Coronary artery (tissue), 2 donors: ENCODE data around the gene NFATC2.

Source experiments
- DNase-seq: peaks from one replicate; pipeline ENCODE4 v3.0.0-alpha.2; 2017; ENCODE audit warnings: low spot score
- H3K27ac ChIP-seq, 2 donors: fragments of 200-600 bp; sonication (generic); one replicate each; pipeline ENCODE4 v1.5.1; 2016 to 2019
- H3K4me3 ChIP-seq: fragments of 200-600 bp; sonication (generic); 2 replicates; pipeline ENCODE4 v1.5.1; 2016; ENCODE audit warnings: mild to moderate bottlenecking, moderate library complexity
- CTCF ChIP-seq: fragments of 200-600 bp; sonication (generic); IDR thresholded peaks from one replicate; pipeline ENCODE4 v1.5.1; 2019; ENCODE audit warnings: antibody characterized with exemption

The NFATC2 gene

GRCh38 chr20:51374456-51374830 lies 168.1 kb downstream of the NFATC2 start:
- TF ChIP-seq CTCF: no peak
- no peak for DNase-seq
- no peak overlapping the region for H3K27ac ChIP-seq
- no peak overlapping the region for H3K4me3 ChIP-seq

- peak overlapping the region in 1 of 2 donors; percentile 20 for H3K27ac ChIP-seq
- no peak for DNase-seq
- H3K4me3 ChIP-seq: no peak overlapping the region
- no peak for TF ChIP-seq CTCF
Measured at GRCh38 chr20:51373713-51374455, 168.6 kb downstream of the NFATC2 start.

GRCh38 chr20:51372966-51373365 lies 169.6 kb downstream of the NFATC2 start:
- no peak for DNase-seq
- no peak overlapping the region for H3K27ac ChIP-seq
- TF ChIP-seq CTCF: no peak
- no peak overlapping the region for H3K4me3 ChIP-seq

- no peak for DNase-seq
- Histone ChIP-seq H3K27ac (no peak overlapping the region), H3K4me3 (no peak overlapping the region)
- TF ChIP-seq CTCF: peak; percentile 70
Measured at GRCh38 chr20:51372176-51372803, 170.2 kb downstream of the NFATC2 start.

GRCh38 chr20:51371720-51372119 lies 170.8 kb downstream of the NFATC2 start:
- Histone ChIP-seq H3K27ac (no peak overlapping the region), H3K4me3 (no peak overlapping the region)
- DNase-seq: no peak
- no peak for TF ChIP-seq CTCF

- no peak for TF ChIP-seq CTCF
- no peak for DNase-seq
- H3K4me3 ChIP-seq: no peak overlapping the region
- H3K27ac ChIP-seq: no peak overlapping the region
Measured at GRCh38 chr20:51369503-51369902, 173.0 kb downstream of the NFATC2 start.
